GM23338 (cell line): Measurements from ENCODE around the gene PRSS48. TPM values are rescaled to one million over a fixed set of nuclear protein-coding genes. Genes with fewer than 3 reads are reported as not detected.

Source experiments
- ATAC-seq: fragments of 200-7000 bp; cut with Tn5 transposase; 3 replicates; pipeline ENCODE4 v1.9.1; 2020
- DNase-seq: peaks from one replicate; pipeline ENCODE4 v3.0.0-alpha.2; 2015; ENCODE audit warnings: low spot score
- H2AFZ ChIP-seq: fragments of 200-600 bp; sonication (generic); 2 replicates; pipeline ENCODE4 v1.8.0; 2016; ENCODE audit warnings: antibody characterized with exemption, mild to moderate bottlenecking, moderate library complexity
- H3F3A ChIP-seq: fragments of 200-600 bp; sonication (generic); replicated peaks from 2 replicates; pipeline ENCODE4 v1.8.0; 2017; ENCODE audit warnings: antibody characterized with exemption, mixed run types, low read depth
- H3K27ac ChIP-seq: fragments of 200-600 bp; sonication (generic); 2 replicates; pipeline ENCODE4 v1.6.1; 2016; ENCODE audit warnings: low read depth
- H3K27me3 ChIP-seq: fragments of 200-600 bp; sonication (generic); 2 replicates; pipeline ENCODE4 v1.8.0; 2016; ENCODE audit warnings: mild to moderate bottlenecking, mixed run types, moderate library complexity; ENCODE audit not compliant: insufficient read depth
- H3K36me3 ChIP-seq: fragments of 200-600 bp; sonication (generic); 2 replicates; pipeline ENCODE4 v1.8.0; 2016; ENCODE audit warnings: mild to moderate bottlenecking; ENCODE audit not compliant: insufficient read depth
- H3K4me1 ChIP-seq: fragments of 200-600 bp; sonication (generic); 2 replicates; pipeline ENCODE4 v1.8.0; 2016; ENCODE audit warnings: mild to moderate bottlenecking, moderate library complexity; ENCODE audit not compliant: insufficient read depth
- H3K4me2 ChIP-seq: fragments of 200-600 bp; sonication (generic); 2 replicates; pipeline ENCODE4 v1.7.1; 2017; ENCODE audit warnings: mixed run types
- H3K4me3 ChIP-seq: fragments of 200-600 bp; sonication (generic); 2 replicates; pipeline ENCODE4 v1.6.1; 2016; ENCODE audit warnings: mixed run types
- H3K79me2 ChIP-seq: fragments of 200-600 bp; sonication (generic); replicated peaks from 2 replicates; pipeline ENCODE4 v1.8.0; 2017; ENCODE audit warnings: mild to moderate bottlenecking; ENCODE audit not compliant: insufficient read depth
- H3K9me2 ChIP-seq: fragments of 200-600 bp; sonication (generic); 2 replicates; pipeline ENCODE4 v1.8.0; 2017; ENCODE audit not compliant: insufficient read depth
- H4K20me1 ChIP-seq: fragments of 200-600 bp; sonication (generic); replicated peaks from 2 replicates; pipeline ENCODE4 v1.8.0; 2017; ENCODE audit warnings: mild to moderate bottlenecking; ENCODE audit not compliant: insufficient read depth
- H3K27ac Mint-ChIP-seq: 2 replicates; pipeline ENCODE4 v1.8.0; 2020; ENCODE audit warnings: inconsistent platforms, mild to moderate bottlenecking, moderate library complexity, mixed read lengths
- H3K27me3 Mint-ChIP-seq: 3 replicates; pipeline ENCODE4 v1.8.0; 2022; ENCODE audit warnings: low read depth, mild to moderate bottlenecking, moderate library complexity, mixed read lengths, inconsistent platforms; ENCODE audit not compliant: insufficient read depth, poor library complexity
- H3K36me3 Mint-ChIP-seq: 3 replicates; pipeline ENCODE4 v1.8.0; 2021; ENCODE audit warnings: low read depth, mild to moderate bottlenecking, inconsistent platforms, moderate library complexity, mixed read lengths
- H3K4me1 Mint-ChIP-seq: 3 replicates; pipeline ENCODE4 v1.8.0; 2020; ENCODE audit warnings: mild to moderate bottlenecking, inconsistent platforms, mixed read lengths
- H3K4me3 Mint-ChIP-seq: 3 replicates; pipeline ENCODE4 v1.8.0; 2021; ENCODE audit warnings: moderate library complexity, mild to moderate bottlenecking, inconsistent platforms, mixed read lengths
- H3K9me3 Mint-ChIP-seq: 3 replicates; pipeline ENCODE4 v1.8.0; 2020; ENCODE audit warnings: moderate library complexity, mild to moderate bottlenecking, inconsistent platforms, mixed read lengths
- EZH2 ChIP-seq: fragments of 200-600 bp; sonication (generic); IDR thresholded peaks from one replicate; pipeline ENCODE4 v1.8.0; 2017; ENCODE audit warnings: antibody characterized with exemption, mild to moderate bottlenecking, low read depth; ENCODE audit not compliant: unreplicated experiment
- EZH2phosphoT487 ChIP-seq: fragments of 200-600 bp; sonication (generic); IDR thresholded peaks from one replicate; pipeline ENCODE4 v1.8.1; 2018; ENCODE audit warnings: antibody characterized with exemption; ENCODE audit not compliant: unreplicated experiment
- JUNB ChIP-seq: IDR thresholded peaks from one replicate; pipeline ENCODE4 v1.6.1; 2016; ENCODE audit warnings: antibody characterized with exemption; ENCODE audit not compliant: unreplicated experiment
- NANOG ChIP-seq: IDR thresholded peaks from 2 replicates; pipeline ENCODE4 v1.6.1; 2016; ENCODE audit warnings: antibody characterized with exemption, borderline replicate concordance
- POLR2AphosphoS5 ChIP-seq: IDR thresholded peaks from 2 replicates; pipeline ENCODE4 v1.6.1; 2016; ENCODE audit warnings: antibody characterized with exemption, low read depth
- ZNF114 ChIP-seq: fragments of 250-450 bp; sonication (Bioruptor Pico); IDR thresholded peaks from 2 replicates; pipeline ENCODE4 v1.5.0; 2020; ENCODE audit warnings: mild to moderate bottlenecking, moderate library complexity
- ZNF331 ChIP-seq: fragments of 250-450 bp; sonication (Bioruptor Pico); IDR thresholded peaks from 2 replicates; pipeline ENCODE4 v1.5.0; 2020; ENCODE audit warnings: low read depth, mild to moderate bottlenecking, moderate library complexity
- polyA plus RNA-seq: library from polyadenylated mRNA; unstranded; fragments of >200 nt; fragmentation: Nextera tagmentation; extraction: Ambion mirVana; gene quantifications from 2 replicates; pipeline ENCODE4 v1.2.1, GENCODE V29; 2016
- total RNA-seq: library from RNA; depleted of rRNA; stranded (reverse); fragments of >200 nt; shearing (Covaris generic); gene quantifications from 2 replicates; pipeline ENCODE4 v1.2.3, GENCODE V29; 2014
- TF ChIP-seq, protein P1 (sequence below): fragments of 250-450 bp; sonication (Bioruptor Pico); IDR thresholded peaks from 2 replicates; pipeline ENCODE4 v1.5.0; 2020; ENCODE audit warnings: mild to moderate bottlenecking, moderate library complexity
- TF ChIP-seq, protein P2 (sequence below), 2 experiments: fragments of 200-600 bp in 1 of 2; sonication (generic) in 1 of 2; conservative IDR thresholded peaks; 2 replicates each; pipeline versions ENCODE4 v1.5.1 to v1.6.1; 2016 to 2017; ENCODE audit warnings: antibody characterized with exemption in 2 of 2, low read depth in 2 of 2, mild to moderate bottlenecking in 2 of 2, moderate library complexity in 1 of 2
- TF ChIP-seq, protein P3 (sequence below): IDR thresholded peaks from one replicate; pipeline ENCODE4 v1.6.1; 2018; ENCODE audit warnings: antibody characterized with exemption; ENCODE audit not compliant: unreplicated experiment

PRSS48 gene
- total and polyA plus RNA-seq, 2 experiments from 2014 or later, result 0.36 TPM; not detected in 1

DNA sequence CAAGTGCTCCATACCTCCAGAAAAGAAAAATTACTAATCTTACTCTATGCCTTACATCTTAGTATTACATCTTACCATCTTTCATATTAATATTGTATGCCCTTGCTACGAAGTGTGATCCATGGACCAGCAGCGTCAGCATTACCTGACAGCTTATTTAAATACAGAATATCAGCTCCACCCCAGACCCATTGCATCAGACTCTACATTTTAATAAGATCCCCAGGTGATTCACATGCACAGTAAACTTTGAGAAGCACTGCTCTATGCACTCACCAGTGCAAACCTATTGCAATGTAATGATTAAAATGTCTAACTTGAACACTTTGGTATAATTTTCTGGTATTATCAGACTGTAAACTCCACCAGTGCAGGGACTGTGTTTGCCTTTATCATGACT is 62.5 kb downstream of the PRSS48 start:
- H3K4me3 Mint-ChIP-seq, result no peak overlapping the region
- Histone ChIP-seq H3K36me3 (no peaks in the 10 kb centered on the region), H3K27ac (no peak overlapping the region), H3K4me1 (no peaks in the 10 kb centered on the region), H4K20me1 (no peaks in the 10 kb centered on the region), H3K4me3 (no peak overlapping the region), H3K79me2 (no peaks in the 10 kb centered on the region), H3F3A (no peaks in the 10 kb centered on the region; the same call in 1 of the 2 replicates), H2AFZ (no peak overlapping the region), H3K27me3 (no peaks in the 10 kb centered on the region), H3K9me2 (peaks cover 5% of the 10 kb centered on the region), H3K4me2 (no peak overlapping the region)
- H3K4me1 Mint-ChIP-seq, result peaks cover 6% of the 10 kb centered on the region; the same call in 1 of the 3 replicates
- H3K9me3 Mint-ChIP-seq, result no peaks in the 10 kb centered on the region
- no peaks in the 10 kb centered on the region for H3K36me3 Mint-ChIP-seq
- H3K27me3 Mint-ChIP-seq, result peaks cover 1% of the 10 kb centered on the region
- TF ChIP-seq POLR2AphosphoS5, result no peak
- TF ChIP-seq EZH2phosphoT487, result no peak
- peak overlapping the region; percentile 10; the same call in 1 of the 2 replicates for H3K27ac Mint-ChIP-seq
- DNase-seq (no peak), ATAC-seq (no peak)

DNA sequence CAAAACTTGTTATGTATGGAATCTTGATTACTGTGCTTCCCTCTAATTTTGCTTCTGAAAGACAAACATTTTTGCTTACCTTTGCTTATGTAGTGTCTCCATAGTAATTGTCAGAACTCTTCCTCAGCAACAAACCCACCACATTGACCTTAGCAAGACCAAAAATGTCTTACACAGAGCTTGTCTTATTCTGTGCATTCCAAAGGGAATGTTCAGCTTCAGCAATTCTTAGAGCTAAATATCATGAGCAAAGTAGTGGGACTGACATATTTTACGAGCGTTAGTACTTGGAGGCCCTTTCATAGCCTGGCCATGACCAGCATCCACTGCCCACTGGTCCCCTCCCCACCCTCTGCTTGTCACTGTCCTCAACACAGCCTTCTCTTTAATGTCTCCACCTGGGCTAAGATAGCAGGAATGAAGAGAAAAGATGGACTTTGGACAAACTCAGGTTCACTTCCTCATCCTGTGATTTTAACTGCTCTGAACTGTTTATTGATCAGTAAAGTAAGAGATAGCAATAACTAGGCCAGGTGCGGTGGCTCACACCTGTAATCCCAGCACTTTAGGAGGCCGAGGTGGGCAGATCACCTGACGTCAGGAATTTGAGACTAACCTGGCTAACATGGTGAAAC is 63.9 kb downstream of the PRSS48 start:
- Mint-ChIP-seq H3K4me1 (peaks cover 10% of the 10 kb centered on the region; the same call in 2 of the 3 replicates), H3K9me3 (no peaks in the 10 kb centered on the region), H3K27ac (no peak overlapping the region), H3K36me3 (no peaks in the 10 kb centered on the region), H3K27me3 (peaks cover 1% of the 10 kb centered on the region), H3K4me3 (no peak overlapping the region)
- DNase-seq (no peak), ATAC-seq (no peak)
- no peaks in the 10 kb centered on the region for H3K27me3 ChIP-seq
- H3K9me2 ChIP-seq, result peaks cover 5% of the 10 kb centered on the region
- no peaks in the 10 kb centered on the region for H4K20me1 ChIP-seq
- no peak overlapping the region for H3K27ac ChIP-seq
- no peaks in the 10 kb centered on the region for H3K79me2 ChIP-seq
- H3K4me3 ChIP-seq, result no peak overlapping the region
- H2AFZ ChIP-seq, result no peak overlapping the region
- H3K4me2 ChIP-seq, result no peak overlapping the region
- H3F3A ChIP-seq, result no peaks in the 10 kb centered on the region; the same call in 1 of the 2 replicates
- peaks cover 4% of the 10 kb centered on the region; the same call in 1 of the 2 replicates for H3K4me1 ChIP-seq
- no peaks in the 10 kb centered on the region for H3K36me3 ChIP-seq
- TF ChIP-seq, protein P1, sequence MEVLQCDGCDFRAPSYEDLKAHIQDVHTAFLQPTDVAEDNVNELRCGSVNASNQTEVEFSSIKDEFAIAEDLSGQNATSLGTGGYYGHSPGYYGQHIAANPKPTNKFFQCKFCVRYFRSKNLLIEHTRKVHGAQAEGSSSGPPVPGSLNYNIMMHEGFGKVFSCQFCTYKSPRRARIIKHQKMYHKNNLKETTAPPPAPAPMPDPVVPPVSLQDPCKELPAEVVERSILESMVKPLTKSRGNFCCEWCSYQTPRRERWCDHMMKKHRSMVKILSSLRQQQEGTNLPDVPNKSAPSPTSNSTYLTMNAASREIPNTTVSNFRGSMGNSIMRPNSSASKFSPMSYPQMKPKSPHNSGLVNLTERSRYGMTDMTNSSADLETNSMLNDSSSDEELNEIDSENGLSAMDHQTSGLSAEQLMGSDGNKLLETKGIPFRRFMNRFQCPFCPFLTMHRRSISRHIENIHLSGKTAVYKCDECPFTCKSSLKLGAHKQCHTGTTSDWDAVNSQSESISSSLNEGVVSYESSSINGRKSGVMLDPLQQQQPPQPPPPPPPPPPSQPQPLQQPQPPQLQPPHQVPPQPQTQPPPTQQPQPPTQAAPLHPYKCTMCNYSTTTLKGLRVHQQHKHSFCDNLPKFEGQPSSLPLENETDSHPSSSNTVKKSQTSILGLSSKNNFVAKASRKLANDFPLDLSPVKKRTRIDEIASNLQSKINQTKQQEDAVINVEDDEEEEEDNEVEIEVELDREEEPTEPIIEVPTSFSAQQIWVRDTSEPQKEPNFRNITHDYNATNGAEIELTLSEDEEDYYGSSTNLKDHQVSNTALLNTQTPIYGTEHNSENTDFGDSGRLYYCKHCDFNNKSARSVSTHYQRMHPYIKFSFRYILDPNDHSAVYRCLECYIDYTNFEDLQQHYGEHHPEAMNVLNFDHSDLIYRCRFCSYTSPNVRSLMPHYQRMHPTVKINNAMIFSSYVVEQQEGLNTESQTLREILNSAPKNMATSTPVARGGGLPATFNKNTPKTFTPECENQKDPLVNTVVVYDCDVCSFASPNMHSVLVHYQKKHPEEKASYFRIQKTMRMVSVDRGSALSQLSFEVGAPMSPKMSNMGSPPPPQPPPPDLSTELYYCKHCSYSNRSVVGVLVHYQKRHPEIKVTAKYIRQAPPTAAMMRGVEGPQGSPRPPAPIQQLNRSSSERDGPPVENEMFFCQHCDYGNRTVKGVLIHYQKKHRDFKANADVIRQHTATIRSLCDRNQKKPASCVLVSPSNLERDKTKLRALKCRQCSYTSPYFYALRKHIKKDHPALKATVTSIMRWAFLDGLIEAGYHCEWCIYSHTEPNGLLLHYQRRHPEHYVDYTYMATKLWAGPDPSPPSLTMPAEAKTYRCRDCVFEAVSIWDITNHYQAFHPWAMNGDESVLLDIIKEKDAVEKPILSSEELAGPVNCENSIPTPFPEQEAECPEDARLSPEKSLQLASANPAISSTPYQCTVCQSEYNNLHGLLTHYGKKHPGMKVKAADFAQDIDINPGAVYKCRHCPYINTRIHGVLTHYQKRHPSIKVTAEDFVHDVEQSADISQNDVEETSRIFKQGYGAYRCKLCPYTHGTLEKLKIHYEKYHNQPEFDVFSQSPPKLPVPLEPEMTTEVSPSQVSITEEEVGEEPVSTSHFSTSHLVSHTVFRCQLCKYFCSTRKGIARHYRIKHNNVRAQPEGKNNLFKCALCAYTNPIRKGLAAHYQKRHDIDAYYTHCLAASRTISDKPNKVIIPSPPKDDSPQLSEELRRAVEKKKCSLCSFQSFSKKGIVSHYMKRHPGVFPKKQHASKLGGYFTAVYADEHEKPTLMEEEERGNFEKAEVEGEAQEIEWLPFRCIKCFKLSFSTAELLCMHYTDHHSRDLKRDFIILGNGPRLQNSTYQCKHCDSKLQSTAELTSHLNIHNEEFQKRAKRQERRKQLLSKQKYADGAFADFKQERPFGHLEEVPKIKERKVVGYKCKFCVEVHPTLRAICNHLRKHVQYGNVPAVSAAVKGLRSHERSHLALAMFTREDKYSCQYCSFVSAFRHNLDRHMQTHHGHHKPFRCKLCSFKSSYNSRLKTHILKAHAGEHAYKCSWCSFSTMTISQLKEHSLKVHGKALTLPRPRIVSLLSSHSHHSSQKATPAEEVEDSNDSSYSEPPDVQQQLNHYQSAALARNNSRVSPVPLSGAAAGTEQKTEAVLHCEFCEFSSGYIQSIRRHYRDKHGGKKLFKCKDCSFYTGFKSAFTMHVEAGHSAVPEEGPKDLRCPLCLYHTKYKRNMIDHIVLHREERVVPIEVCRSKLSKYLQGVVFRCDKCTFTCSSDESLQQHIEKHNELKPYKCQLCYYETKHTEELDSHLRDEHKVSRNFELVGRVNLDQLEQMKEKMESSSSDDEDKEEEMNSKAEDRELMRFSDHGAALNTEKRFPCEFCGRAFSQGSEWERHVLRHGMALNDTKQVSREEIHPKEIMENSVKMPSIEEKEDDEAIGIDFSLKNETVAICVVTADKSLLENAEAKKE (CRISPR knock-in tag), result no peak
- TF ChIP-seq ZNF331, result no peak
- TF ChIP-seq NANOG, result no peak
- TF ChIP-seq, protein P2, sequence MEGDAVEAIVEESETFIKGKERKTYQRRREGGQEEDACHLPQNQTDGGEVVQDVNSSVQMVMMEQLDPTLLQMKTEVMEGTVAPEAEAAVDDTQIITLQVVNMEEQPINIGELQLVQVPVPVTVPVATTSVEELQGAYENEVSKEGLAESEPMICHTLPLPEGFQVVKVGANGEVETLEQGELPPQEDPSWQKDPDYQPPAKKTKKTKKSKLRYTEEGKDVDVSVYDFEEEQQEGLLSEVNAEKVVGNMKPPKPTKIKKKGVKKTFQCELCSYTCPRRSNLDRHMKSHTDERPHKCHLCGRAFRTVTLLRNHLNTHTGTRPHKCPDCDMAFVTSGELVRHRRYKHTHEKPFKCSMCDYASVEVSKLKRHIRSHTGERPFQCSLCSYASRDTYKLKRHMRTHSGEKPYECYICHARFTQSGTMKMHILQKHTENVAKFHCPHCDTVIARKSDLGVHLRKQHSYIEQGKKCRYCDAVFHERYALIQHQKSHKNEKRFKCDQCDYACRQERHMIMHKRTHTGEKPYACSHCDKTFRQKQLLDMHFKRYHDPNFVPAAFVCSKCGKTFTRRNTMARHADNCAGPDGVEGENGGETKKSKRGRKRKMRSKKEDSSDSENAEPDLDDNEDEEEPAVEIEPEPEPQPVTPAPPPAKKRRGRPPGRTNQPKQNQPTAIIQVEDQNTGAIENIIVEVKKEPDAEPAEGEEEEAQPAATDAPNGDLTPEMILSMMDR (conservative IDR thresholded peaks at IDR 0.05; ENCODE audit: low read depth in 2 of 2), result no peak
- TF ChIP-seq POLR2AphosphoS5, result no peak
- no peak for TF ChIP-seq JUNB
- no peak for TF ChIP-seq ZNF114 (CRISPR knock-in tag)
- no peak for TF ChIP-seq EZH2
- TF ChIP-seq, protein P3, sequence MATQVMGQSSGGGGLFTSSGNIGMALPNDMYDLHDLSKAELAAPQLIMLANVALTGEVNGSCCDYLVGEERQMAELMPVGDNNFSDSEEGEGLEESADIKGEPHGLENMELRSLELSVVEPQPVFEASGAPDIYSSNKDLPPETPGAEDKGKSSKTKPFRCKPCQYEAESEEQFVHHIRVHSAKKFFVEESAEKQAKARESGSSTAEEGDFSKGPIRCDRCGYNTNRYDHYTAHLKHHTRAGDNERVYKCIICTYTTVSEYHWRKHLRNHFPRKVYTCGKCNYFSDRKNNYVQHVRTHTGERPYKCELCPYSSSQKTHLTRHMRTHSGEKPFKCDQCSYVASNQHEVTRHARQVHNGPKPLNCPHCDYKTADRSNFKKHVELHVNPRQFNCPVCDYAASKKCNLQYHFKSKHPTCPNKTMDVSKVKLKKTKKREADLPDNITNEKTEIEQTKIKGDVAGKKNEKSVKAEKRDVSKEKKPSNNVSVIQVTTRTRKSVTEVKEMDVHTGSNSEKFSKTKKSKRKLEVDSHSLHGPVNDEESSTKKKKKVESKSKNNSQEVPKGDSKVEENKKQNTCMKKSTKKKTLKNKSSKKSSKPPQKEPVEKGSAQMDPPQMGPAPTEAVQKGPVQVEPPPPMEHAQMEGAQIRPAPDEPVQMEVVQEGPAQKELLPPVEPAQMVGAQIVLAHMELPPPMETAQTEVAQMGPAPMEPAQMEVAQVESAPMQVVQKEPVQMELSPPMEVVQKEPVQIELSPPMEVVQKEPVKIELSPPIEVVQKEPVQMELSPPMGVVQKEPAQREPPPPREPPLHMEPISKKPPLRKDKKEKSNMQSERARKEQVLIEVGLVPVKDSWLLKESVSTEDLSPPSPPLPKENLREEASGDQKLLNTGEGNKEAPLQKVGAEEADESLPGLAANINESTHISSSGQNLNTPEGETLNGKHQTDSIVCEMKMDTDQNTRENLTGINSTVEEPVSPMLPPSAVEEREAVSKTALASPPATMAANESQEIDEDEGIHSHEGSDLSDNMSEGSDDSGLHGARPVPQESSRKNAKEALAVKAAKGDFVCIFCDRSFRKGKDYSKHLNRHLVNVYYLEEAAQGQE, result no peak
- TF ChIP-seq EZH2phosphoT487, result no peak
